Large intestine (tissue), 3 donors: Measurements from ENCODE around the gene SMOC2. TPM values are rescaled to one million over a fixed set of nuclear protein-coding genes. Genes with fewer than 3 reads are reported as not detected.
"Not testable (repeated sequence)": the region's sequence is repeated elsewhere in the genome, so short reads cannot be mapped to it uniquely, and the experiment has no call there.

ENCODE experiments used
- DNase-seq, 2 donors: peaks; one replicate each; pipeline versions ENCODE4 v3.0.0 to v3.0.0-alpha.2; 2013
- H3K27ac ChIP-seq: one replicate; pipeline ENCODE4 v1.5.1; 2013; ENCODE audit warnings: low read length
- H3K27me3 ChIP-seq: 2 replicates; pipeline ENCODE4 v1.6.1; 2013; ENCODE audit warnings: low read length; ENCODE audit not compliant: control insufficient read depth, insufficient read depth
- H3K36me3 ChIP-seq: 2 replicates; pipeline ENCODE4 v1.6.1; 2013; ENCODE audit warnings: low read length; ENCODE audit not compliant: control insufficient read depth, insufficient read depth
- H3K4me1 ChIP-seq: one replicate; pipeline ENCODE4 v1.6.1; 2013; ENCODE audit warnings: low read length; ENCODE audit not compliant: control insufficient read depth, insufficient read depth
- H3K4me3 ChIP-seq: one replicate; pipeline ENCODE4 v1.5.1; 2013; ENCODE audit warnings: low read length
- H3K9me3 ChIP-seq: one replicate; pipeline ENCODE4 v1.6.1; 2013; ENCODE audit warnings: mild to moderate bottlenecking, low read depth, low read length, moderate library complexity; ENCODE audit not compliant: control insufficient read depth
- WGBS: methylation state at CpG from one replicate; pipeline ENCODE4 v1.1.5; 2013; ENCODE audit warnings: low lambda C conversion rate; ENCODE audit not compliant: insufficient coverage; 5-methylcytosine and 5-hydroxymethylcytosine counted together
- polyA plus RNA-seq: library from polyadenylated mRNA; unstranded; fragments of 120-200 nt; gene quantifications from one replicate; pipeline ENCODE4 v1.2.1, GENCODE V29; 2013

The SMOC2 gene
- polyA plus RNA-seq, 1 donor = 15.9 TPM

GRCh38 chr6:168691774-168692173 lies 250.8 kb downstream of the SMOC2 start:
- H3K9me3 ChIP-seq = peaks cover 2% of the 10 kb centered on the region
- peaks cover 3% of the 10 kb centered on the region for H3K4me1 ChIP-seq
- no CpG with 5 or more reads among the region's 7 CpGs for WGBS

GRCh38 chr6:168692193-168692914 lies 251.4 kb downstream of the SMOC2 start:
- no peaks in the 10 kb centered on the region for H3K9me3 ChIP-seq
- no peaks in the 10 kb centered on the region for H3K36me3 ChIP-seq
- H3K27me3 ChIP-seq = peaks cover 4% of the 10 kb centered on the region
- no peak overlapping the region for H3K4me3 ChIP-seq
- no CpG with 5 or more reads among the region's 34 CpGs for WGBS
- no peaks in the 10 kb centered on the region for H3K4me1 ChIP-seq
- no peak overlapping the region for H3K27ac ChIP-seq
- no peak for DNase-seq

More at GRCh38 chr6:168691774-168692173, 250.8 kb downstream of the SMOC2 start:
- H3K4me3 ChIP-seq = no peak overlapping the region
- H3K27me3 ChIP-seq = peaks cover 4% of the 10 kb centered on the region
- no peak overlapping the region for H3K27ac ChIP-seq
- H3K36me3 ChIP-seq = no peaks in the 10 kb centered on the region
- no peak for DNase-seq

GRCh38 chr6:168692915-168693257 lies 251.9 kb downstream of the SMOC2 start:
- H3K4me3 ChIP-seq = not testable (repeated sequence)

GRCh38 chr6:168694797-168695196 lies 253.8 kb downstream of the SMOC2 start:
- H3K9me3 ChIP-seq, H3K36me3 ChIP-seq, H3K27ac ChIP-seq, H3K27me3 ChIP-seq, H3K4me3 ChIP-seq, DNase-seq, H3K4me1 ChIP-seq: not testable (repeated sequence)
- no CpG with 5 or more reads among the region's 15 CpGs for WGBS

More at GRCh38 chr6:168692915-168693257, 251.9 kb downstream of the SMOC2 start:
- not testable (repeated sequence) for DNase-seq, H3K27me3 ChIP-seq, H3K27ac ChIP-seq, H3K9me3 ChIP-seq, H3K36me3 ChIP-seq, H3K4me1 ChIP-seq
- no CpG with 5 or more reads among the region's 12 CpGs for WGBS

- Histone ChIP-seq H3K4me1 (no peaks in the 10 kb centered on the region), H3K4me3 (no peak overlapping the region), H3K36me3 (no peaks in the 10 kb centered on the region), H3K27me3 (peaks cover 2% of the 10 kb centered on the region), H3K9me3 (no peaks in the 10 kb centered on the region), H3K27ac (no peak overlapping the region)
- DNase-seq = no peak
- no CpG with 5 or more reads among the region's 4 CpGs for WGBS
Measured at GRCh38 chr6:168695701-168696100, 254.7 kb downstream of the SMOC2 start.

- Histone ChIP-seq H3K4me1 (no peaks in the 10 kb centered on the region), H3K27me3 (peaks cover 6% of the 10 kb centered on the region), H3K27ac (no peak overlapping the region), H3K9me3 (no peaks in the 10 kb centered on the region), H3K4me3 (no peak overlapping the region), H3K36me3 (no peaks in the 10 kb centered on the region)
- no peak for DNase-seq
- no CpG with 5 or more reads among the region's 5 CpGs for WGBS
Measured at GRCh38 chr6:168698923-168699322, 257.9 kb downstream of the SMOC2 start.

GRCh38 chr6:168699631-168700295 lies 258.8 kb downstream of the SMOC2 start:
- DNase-seq = no peak
- H3K27ac ChIP-seq = no peak overlapping the region

GRCh38 chr6:168700880-168701279 lies 259.9 kb downstream of the SMOC2 start:
- no peak for DNase-seq

More at GRCh38 chr6:168699631-168700295, 258.8 kb downstream of the SMOC2 start:
- Histone ChIP-seq H3K36me3 (no peaks in the 10 kb centered on the region), H3K9me3 (no peaks in the 10 kb centered on the region), H3K27me3 (peaks cover 6% of the 10 kb centered on the region), H3K4me1 (no peaks in the 10 kb centered on the region), H3K4me3 (no peak overlapping the region)
- no CpG with 5 or more reads among the region's 15 CpGs for whole genome bisulfite sequencing

GRCh38 chr6:168703990-168704389 lies 263.0 kb downstream of the SMOC2 start:
- Histone ChIP-seq H3K27ac (no peak overlapping the region), H3K9me3 (peaks cover 5% of the 10 kb centered on the region), H3K36me3 (no peaks in the 10 kb centered on the region), H3K4me1 (no peaks in the 10 kb centered on the region), H3K4me3 (no peak overlapping the region), H3K27me3 (peaks cover 10% of the 10 kb centered on the region)
- DNase-seq = no peak
- no CpG with 5 or more reads among the region's 16 CpGs for WGBS

More at GRCh38 chr6:168700880-168701279, 259.9 kb downstream of the SMOC2 start:
- no peaks in the 10 kb centered on the region for H3K4me1 ChIP-seq
- H3K27me3 ChIP-seq = peaks cover 7% of the 10 kb centered on the region
- H3K36me3 ChIP-seq = no peaks in the 10 kb centered on the region
- H3K27ac ChIP-seq = no peak overlapping the region
- peaks cover 5% of the 10 kb centered on the region for H3K9me3 ChIP-seq
- H3K4me3 ChIP-seq = no peak overlapping the region
- whole genome bisulfite sequencing = no CpG with 5 or more reads among the region's 8 CpGs

- H3K27ac ChIP-seq = no peak overlapping the region
- no peaks in the 10 kb centered on the region for H3K4me1 ChIP-seq
- H3K4me3 ChIP-seq = no peak overlapping the region
- DNase-seq = no peak
- WGBS = no CpG with 5 or more reads among the region's 6 CpGs
- no peaks in the 10 kb centered on the region for H3K36me3 ChIP-seq
- H3K9me3 ChIP-seq = peaks cover 5% of the 10 kb centered on the region
- H3K27me3 ChIP-seq = peaks cover 11% of the 10 kb centered on the region
Measured at GRCh38 chr6:168704678-168705077, 263.7 kb downstream of the SMOC2 start.
